GM12875 (cell line): ENCODE results near the gene PTGER1.

Experiments
- H3K4me3 ChIP-seq: one replicate; pipeline ENCODE4 v1.5.1; 2011; ENCODE audit warnings: low read depth, low read length, control low read depth
- CTCF ChIP-seq: IDR thresholded peaks from 2 replicates; pipeline ENCODE4 v1.5.1; 2011; ENCODE audit warnings: low read depth, mild to moderate bottlenecking, control low read depth, inconsistent platforms, low read length, moderate library complexity, borderline replicate concordance; ENCODE audit not compliant: insufficient read depth

PTGER1 gene

GRCh38 chr19:14497228-14497921 is 22.2 kb upstream of the PTGER1 start:
- no peak for TF ChIP-seq CTCF
- H3K4me3 ChIP-seq: no peak overlapping the region

GRCh38 chr19:14496834-14497227 is 21.7 kb upstream of the PTGER1 start:
- no peak overlapping the region for H3K4me3 ChIP-seq
- TF ChIP-seq CTCF: no peak

- peak within 1 kb of the TSS; percentile 49 for H3K4me3 ChIP-seq
- TF ChIP-seq CTCF: no peak
Measured at GRCh38 chr19:14496029-14496833, 21.1 kb upstream of the PTGER1 start, which contains the start of gene GIPC1. GIPC1 (minus strand) TSS chr19:14496127; CDS start chr19:14482976, 13,151 bp downstream.

GRCh38 chr19:14495672-14496028 is 20.5 kb upstream of the PTGER1 start:
- peak overlapping the region; percentile 49 for H3K4me3 ChIP-seq
- TF ChIP-seq CTCF: no peak

GRCh38 chr19:14494910-14495671 is 19.9 kb upstream of the PTGER1 start:
- TF ChIP-seq CTCF: no peak
- no peak overlapping the region for H3K4me3 ChIP-seq

GRCh38 chr19:14494411-14494810 is 19.3 kb upstream of the PTGER1 start:
- no peak for TF ChIP-seq CTCF

More at GRCh38 chr19:14494411-14494810, 19.3 kb upstream of the PTGER1 start:
- no peak overlapping the region for H3K4me3 ChIP-seq
